HG02610 (cell line): ENCODE results near the gene HPS4.

ENCODE experiments used
- ATAC-seq: cut with Tn5 transposase; IDR thresholded peaks from one replicate; pipeline ENCODE4 v1.9.1; 2021; ENCODE audit warnings: mild to moderate bottlenecking, moderate library complexity; ENCODE audit not compliant: unreplicated experiment

The HPS4 gene

GRCh38 chr22:26499188-26499703 is 15.7 kb upstream of the HPS4 start:
- ATAC-seq, result no peak

DNA sequence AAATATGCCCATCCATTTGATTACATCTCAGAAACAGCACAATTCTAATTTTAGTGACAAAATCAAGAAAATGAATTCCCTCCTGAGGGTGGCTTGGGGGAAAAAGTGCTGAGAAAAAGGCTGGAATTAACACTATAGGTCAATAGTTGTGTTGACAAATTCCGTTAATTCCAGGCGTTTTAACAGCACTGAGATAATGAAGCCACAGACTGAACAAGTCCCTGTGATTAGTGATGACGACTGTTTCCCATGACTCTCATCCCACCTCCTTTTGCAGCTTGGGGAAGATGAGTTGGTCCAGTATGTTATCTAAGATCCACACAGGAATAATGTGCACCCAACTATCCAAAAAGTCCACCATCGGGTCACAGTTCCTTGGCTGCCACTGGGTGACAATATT is 12.9 kb upstream of the HPS4 start:
- ATAC-seq, result no peak

DNA sequence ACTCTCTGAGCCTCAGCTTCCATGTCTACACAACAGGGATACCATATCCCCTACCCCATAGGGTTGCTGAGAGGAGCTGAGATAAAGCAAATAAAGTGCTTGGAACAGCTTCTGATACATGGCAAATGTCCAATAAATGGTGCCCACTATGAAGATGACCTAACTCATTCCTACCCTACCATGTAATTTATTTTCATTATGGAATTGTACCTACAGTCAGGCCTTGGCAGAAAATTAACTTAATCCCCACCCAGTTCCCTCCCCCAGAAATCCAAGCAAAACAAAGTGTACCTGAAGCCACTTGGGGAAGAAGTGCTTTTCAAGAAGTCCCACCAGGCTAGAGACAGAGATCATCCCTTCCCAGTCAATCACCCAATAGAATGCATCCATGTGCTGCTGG is 10.9 kb upstream of the HPS4 start:
- no peak for ATAC-seq

DNA sequence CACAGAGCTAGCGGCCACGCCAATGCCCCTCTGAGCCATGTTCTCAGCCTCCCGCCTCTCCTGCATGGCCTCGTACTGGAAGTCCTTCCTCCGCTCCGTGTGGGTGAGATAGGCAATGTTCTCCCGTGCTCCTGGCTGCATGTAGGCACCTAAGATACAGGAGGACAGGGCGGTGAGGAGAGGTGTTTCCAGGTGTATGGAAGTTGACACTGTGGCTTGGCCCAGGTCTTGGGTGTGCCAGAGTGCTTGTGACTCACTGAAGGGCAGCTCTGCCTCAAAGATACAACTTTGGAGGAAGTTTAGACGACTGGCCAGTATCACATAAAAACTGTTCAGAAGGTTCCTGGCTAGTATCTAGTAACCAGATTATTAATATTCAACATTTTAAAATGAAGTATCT is 8.6 kb upstream of the HPS4 start:
- no peak for ATAC-seq

DNA sequence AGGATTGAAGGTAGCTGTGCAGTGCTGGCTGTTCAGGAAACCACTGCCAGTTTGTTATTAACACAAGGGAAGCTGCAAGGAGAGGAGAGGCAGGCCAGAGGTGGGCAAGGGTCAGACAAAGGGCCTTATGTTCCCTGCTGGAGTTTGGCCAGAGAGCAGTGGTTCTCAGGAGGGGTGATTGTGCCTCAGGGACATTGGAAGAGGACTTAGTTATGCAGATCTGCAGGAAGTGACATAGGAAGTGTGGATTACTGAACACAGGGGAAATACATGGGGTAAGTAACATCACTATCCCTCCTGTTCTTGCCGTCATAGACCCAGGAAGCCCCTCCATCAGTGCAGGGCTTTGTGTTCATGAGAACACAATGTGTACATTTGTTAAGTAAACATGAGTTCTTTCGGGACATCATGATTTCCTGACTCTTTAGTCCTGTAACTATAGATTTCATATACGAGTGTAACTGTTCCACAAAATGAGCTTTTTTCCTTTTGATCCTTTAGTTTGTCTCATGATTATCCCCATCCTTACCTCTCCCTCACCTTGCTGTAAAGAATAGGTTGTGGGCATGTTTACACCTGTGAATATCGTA is 6.0 kb upstream of the HPS4 start:
- no peak for ATAC-seq

DNA sequence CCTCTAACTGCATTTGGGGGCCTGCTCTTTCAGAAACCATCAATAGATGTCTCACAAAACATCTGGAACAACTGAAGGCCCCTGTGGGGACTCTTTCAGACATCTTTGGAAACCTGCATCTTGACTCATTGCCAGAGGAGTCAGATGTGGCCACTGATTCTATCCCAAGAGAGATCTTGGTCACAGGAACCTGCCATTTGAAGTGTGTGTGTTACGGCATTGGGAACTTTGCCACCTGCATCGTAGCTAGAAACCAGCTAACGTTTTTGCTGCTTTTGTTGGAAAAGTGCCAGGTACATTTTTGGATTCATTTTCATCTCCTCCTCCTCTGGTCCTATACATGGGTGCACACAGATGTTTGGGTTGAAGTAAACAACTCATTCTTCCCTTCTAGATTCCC is 4.4 kb upstream of the HPS4 start:
- no peak for ATAC-seq

DNA sequence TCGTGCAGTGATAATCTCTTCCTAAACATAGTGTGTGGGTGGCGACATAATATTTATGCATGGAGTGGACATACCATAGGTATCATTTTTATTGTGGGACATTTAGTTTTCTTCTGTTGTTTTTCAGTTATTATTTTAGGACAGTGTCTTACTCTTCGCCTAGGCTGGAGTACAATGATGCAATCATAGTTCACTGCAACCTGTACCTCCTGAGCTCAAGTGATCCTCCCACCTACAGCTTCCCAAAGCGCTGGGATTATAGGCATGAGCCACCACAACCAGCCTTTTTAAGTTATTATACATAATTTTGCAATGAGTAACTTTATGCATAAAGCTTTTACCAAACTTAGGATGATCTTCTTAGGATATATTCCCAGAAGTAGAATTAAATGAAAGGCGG is 2.8 kb upstream of the HPS4 start:
- ATAC-seq, result no peak

DNA sequence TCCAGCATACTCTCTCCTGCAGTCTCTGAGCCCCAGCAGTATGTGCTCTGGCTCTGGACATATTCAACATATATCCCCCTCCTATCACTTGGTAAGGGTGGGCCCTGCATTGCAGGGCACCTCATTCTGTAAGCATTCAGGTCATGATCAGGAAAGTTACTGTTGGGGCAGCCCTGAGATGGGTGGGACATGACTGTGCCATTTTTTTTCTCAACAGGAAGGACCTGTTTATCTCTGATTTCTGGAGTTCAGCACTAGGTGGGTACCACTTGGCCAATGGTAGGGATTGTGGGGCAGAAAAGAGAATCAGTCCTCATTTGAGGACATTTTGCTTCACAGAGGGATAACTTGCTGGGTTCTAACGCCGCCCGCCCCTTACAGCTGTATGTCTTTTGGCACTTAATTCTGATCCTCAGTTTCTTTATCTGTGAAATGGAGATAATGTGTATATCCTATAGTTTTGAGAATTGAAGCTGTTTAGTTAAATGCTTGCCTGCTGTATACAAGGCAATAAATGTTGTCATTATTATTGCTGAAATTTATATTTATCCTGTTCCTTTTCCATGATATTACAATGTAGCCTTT is 2.3 kb upstream of the HPS4 start:
- ATAC-seq, result no peak

DNA sequence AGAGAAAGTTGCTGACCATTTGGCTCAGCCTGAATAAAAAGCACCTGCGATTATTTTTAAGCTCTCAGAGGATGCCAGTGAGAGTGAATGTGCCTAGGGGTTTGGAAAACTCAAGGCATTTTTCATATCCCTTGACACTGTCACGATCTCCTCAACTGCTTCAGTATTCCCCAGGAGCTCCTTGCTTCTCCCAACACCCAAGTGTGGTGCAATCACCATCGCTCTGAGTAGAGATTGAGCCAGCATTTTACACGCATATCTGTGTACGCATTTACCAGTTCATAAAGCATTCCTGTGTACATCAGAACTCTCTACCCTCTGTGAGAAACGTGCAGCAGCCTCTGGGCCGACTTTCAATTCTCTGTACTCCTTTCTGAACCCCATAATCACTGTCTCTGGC is 1.4 kb upstream of the HPS4 start:
- ATAC-seq, result no peak

- no peak for ATAC-seq
Observed at GRCh38 chr22:26484360-26484706, 750 bp upstream of the HPS4 start.

GRCh38 chr22:26483043-26483438 is 542 bp downstream of the HPS4 start:
- no peak for ATAC-seq

DNA sequence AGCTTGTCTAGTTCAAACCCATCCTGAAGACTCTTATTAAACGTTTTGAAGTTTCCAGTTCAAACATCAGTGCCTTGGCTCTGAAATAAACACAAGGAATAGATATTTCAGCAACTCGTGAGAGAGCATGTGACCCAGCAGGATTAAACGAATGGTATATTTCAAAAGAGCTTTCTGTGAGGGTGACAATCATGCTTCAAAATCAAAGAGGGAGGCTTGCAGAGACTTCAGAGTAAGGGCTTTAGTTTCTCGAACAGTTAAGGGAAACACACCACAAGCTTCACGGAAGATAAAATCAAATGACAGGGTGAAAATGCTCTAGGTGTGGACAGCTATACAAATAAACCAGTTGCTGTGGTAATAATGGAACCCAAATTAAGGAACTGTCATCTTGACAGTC is 1.4 kb downstream of the HPS4 start:
- ATAC-seq, result no peak

DNA sequence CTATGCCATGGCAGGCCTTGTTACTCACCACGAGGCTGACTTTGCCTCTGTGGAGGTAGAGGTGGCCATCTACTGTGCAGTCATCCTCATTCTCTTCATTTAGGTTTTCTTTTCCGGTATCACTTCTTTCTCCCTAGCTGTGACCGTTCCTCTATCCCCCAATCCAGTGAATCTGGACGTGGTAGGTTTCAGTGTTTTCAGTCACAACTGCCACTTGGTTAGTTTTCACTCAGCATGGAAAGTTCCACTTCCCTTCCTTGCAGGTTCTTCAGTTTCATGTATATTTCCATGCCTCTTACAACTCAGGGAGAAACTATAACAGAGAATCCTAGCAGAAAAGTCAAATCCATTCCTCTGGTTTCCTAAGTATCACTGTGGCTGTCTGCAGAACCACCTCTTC is 1.9 kb downstream of the HPS4 start:
- no peak for ATAC-seq

- no peak for ATAC-seq
Observed at GRCh38 chr22:26481112-26481693, 2.4 kb downstream of the HPS4 start.

GRCh38 chr22:26480611-26480932 is 3.0 kb downstream of the HPS4 start:
- ATAC-seq, result no peak

DNA sequence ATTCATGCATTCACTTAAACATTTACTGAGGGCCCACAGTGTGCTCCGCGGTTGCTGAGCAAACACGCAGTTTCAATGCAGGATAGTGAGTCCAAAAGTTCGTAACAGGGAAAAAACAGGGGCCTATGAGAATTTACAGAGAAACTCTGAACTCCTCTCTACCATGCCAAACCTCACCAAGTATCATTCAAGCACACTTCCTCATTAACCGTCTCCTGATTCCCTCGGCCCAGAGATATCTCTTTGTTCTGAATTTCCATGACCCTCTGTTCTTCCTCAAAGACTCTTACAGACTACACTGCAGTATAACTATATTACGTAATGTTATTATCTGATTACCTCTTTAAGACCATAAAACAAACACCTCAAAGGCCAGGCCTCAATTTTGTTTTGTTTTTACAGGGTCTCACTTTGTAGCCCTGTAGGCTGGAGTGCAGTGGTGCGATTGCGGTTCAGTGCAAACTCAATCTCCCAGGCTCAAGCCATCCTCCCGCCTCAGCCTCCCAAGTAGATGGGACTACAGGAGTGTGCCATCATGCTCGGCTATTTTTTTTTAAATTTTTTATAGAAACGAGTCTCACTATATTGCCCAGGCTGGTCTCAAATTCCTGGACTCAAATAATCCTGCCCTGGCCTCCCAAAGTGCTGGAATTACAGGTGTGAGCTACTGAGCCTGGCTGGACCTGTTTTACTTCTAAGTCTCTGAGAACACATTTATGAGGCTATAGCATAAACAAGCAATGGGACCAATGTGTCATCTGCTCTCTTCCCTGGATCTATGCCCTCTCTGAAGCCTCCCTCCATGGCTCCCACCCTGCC is 3.6 kb downstream of the HPS4 start:
- ATAC-seq, result no peak

DNA sequence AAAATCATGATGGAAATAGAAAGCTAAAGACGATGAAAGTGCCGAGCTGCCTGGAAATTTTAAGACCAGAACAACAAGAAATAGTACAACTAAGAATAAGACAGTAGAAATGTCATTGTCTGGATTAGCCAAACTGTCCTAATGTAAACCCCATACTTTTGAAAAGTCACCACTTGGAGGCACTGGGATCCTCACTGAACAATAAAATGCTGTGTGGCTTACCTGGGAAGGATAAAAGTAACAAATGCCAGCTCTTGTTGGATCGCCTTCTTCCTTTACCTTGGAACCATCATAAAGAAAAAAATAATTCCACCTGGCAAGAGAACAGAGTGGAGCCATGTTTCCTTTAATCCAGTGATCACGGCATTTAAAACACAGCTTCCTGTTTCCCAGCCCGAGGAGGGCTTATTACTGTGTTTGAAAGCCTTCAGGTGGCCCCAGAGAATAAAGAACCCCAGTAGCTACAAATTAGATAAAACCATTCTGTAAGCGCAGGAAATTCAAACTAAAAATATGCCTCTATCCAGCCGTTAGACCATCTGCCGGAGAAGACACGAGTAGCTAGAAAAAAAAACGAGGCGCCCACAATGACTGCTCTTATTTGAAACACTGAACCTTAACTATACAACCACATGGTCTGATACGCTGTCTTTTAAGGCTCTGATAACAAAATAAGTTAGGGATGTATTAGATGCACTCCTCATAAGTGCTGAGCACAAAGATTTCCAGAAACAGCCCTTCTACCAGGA is 4.4 kb downstream of the HPS4 start:
- no peak for ATAC-seq

DNA sequence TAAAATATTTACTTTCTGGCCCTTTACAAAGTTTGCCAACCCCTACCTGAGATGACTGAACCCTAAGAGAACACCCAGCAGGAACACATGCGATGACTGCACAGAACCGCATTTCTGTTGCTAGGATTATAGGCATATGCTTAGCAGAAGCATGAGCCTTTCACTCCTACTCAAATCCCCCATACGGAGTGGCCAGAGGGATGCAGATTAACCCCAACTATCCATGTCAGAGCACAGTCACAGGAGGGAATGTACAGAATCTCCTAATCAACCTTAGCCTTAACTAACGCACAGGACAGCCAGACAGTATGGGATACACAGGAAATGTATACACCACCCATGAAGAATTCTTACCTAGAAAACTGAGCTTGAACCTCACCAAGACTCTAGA is 6.2 kb downstream of the HPS4 start:
- no peak for ATAC-seq

GRCh38 chr22:26476705-26477340 is 6.8 kb downstream of the HPS4 start:
- ATAC-seq, result no peak

DNA sequence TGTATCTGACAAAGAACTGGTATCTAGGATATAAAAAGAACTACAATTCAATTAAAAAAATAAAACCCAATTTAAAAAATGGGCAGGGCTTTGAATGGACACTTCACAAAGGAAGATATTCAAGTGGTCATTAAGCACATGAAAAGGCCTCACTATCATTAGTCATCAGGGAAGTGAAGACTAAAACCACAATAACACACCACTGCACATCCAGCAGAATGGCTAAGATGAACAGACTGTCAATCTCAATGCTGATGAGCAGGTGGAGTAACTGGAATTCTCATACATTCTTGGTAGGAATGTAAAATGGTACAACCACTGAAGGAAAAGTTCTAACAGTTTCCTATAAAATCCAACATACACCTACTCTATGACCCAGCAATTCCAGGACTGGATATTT is 8.9 kb downstream of the HPS4 start:
- ATAC-seq, result no peak

DNA sequence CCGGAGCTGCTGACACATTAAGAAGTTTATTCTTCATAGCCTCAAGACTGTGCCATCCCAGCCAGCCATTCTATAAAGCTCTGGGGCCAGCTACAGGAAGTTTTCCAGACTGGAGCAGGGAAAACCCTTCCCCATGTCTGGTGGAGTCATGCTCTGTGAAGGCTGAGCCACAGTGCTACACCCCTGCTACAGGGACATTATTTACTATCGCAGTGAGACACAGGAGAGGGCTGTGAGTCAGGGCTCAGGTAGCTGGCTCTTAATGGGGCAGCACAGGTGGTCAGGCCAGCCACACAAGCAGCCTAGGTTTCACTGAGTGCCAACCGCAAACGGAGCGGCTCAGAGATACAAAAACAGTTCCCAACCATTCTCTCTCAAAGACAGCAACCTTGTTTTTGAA is 12.1 kb downstream of the HPS4 start:
- ATAC-seq, result no peak
